Dendritic cell treated with granulocyte-macrophage colony-stimulating factor and Interleukin-4, amounts not matched to agents 40 ng/mL and 50 ng/mL, for 4 days (primary cell): ENCODE data around the gene CD302.
"Not testable (repeated sequence)": the region's sequence is repeated elsewhere in the genome, so short reads cannot be mapped to it uniquely, and the experiment has no call there.

Experiments
- H3K27ac Mint-ChIP-seq: one replicate; pipeline ENCODE4 v1.8.0; 2022; ENCODE audit warnings: mild to moderate bottlenecking, mixed read lengths
- H3K27me3 Mint-ChIP-seq: one replicate; pipeline ENCODE4 v1.8.0; 2022; ENCODE audit warnings: mild to moderate bottlenecking, mixed read lengths
- H3K36me3 Mint-ChIP-seq: one replicate; pipeline ENCODE4 v1.8.0; 2022; ENCODE audit warnings: low read depth, mixed read lengths
- H3K4me1 Mint-ChIP-seq: one replicate; pipeline ENCODE4 v1.8.0; 2022; ENCODE audit warnings: low read depth, mixed read lengths
- H3K4me3 Mint-ChIP-seq: one replicate; pipeline ENCODE4 v1.8.0; 2022; ENCODE audit warnings: mild to moderate bottlenecking, moderate library complexity, mixed read lengths
- H3K9me3 Mint-ChIP-seq: one replicate; pipeline ENCODE4 v1.8.0; 2022; ENCODE audit warnings: mixed read lengths
- intact Hi-C: fragments of 100-400 bp; cut with micrococcal nuclease; formaldehyde crosslinking; loops from one replicate; pipeline ENCODE4 v1.15.0; 2022

CD302 gene

DNA sequence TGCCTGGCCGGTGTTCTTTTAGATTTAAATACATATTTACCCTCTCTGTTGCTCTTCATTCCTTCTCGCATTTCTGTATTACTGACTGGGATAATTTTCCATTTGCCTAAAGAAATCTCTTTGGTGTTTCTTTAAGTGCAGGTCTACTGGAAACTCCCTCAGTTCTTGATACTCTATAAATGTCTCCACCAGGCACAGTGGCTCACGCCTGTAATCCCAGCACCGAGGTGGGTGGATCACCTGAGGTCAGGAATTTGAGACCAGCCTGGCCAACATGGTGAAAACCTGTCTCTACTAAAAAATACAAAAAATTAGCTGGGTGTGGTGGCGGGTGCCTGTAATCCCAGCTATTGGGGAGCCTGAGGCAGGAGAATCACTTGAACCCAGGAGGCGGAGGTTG lies 10.4 kb downstream of the CD302 start:
- Mint-ChIP-seq H3K4me3 (peak overlapping the region; percentile 17), H3K36me3 (peaks cover 23% of the 10 kb centered on the region), H3K4me1 (peaks cover 65% of the 10 kb centered on the region), H3K27ac (peak overlapping the region; percentile 58)
- H3K9me3 Mint-ChIP-seq, H3K27me3 Mint-ChIP-seq, intact Hi-C loops: not testable (repeated sequence)

DNA sequence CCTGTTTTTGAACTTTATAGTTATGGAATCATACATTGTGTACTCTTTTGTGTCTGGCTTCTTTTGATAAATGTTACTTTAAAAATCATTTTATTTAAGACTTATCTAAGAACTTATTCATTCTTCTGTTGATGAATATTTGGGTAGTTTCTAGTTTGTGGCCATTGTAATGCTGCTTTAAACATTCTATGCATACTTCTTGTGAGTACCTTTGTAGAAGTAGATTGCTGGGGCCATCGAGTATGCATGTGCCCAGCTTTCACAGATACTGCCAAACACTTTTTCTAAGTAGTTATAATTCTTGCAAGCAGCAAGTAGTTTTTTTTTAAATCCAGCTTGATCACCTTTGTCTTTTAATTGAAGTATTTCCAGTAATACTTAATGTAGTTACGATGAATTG lies 11.1 kb downstream of the CD302 start:
- no peak overlapping the region for H3K27ac Mint-ChIP-seq
- H3K4me3 Mint-ChIP-seq, result no peak overlapping the region
- H3K27me3 Mint-ChIP-seq, result no peaks in the 10 kb centered on the region
- peaks cover 17% of the 10 kb centered on the region for H3K36me3 Mint-ChIP-seq
- intact Hi-C loops, result no loop called here
- H3K9me3 Mint-ChIP-seq, result no peaks in the 10 kb centered on the region
- peaks cover 58% of the 10 kb centered on the region for H3K4me1 Mint-ChIP-seq

DNA sequence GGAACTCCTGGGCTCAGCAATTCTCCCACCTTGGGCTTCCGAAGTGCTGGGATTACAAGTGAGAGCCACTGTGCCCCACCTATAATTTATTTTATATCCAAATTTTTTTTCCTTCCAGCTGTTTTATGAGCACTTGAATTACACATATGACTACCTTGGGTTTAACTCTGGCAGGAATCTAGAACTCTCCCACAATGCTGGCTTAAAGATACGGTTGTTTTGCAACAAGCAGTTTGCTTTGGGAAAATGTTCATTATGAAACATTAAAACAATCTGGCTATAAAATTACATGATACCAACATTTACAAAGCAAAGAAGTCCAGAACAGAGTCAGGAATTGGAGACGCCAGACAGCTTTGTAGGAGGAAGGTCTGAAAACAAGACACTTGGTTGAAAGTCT lies 12.8 kb downstream of the CD302 start:
- Mint-ChIP-seq H3K36me3 (peaks cover 27% of the 10 kb centered on the region), H3K4me1 (peaks cover 49% of the 10 kb centered on the region), H3K9me3 (no peaks in the 10 kb centered on the region), H3K27ac (peak overlapping the region; percentile 64), H3K4me3 (no peak overlapping the region), H3K27me3 (no peaks in the 10 kb centered on the region)
- intact Hi-C loops, result no loop called here

DNA sequence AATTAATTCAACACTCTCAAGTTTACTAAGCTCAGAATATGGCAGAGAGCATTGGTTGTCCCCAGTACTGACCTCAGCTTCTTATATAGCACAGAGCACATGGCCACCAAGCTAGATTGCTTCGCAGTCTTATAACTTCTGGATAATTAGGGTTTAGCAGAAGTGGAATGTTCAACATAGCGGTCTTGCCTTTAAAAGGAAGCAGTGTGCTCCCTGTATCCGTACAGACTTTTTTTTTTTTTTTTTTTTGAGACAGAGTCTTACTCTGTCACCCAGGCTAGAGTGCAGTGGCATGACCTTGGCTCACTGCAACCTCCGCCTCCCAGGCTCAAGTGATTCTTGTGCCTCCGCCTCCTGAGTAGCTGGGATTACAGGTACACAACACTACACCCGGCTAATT lies 13.3 kb downstream of the CD302 start:
- peaks cover 31% of the 10 kb centered on the region for H3K36me3 Mint-ChIP-seq
- H3K27ac Mint-ChIP-seq, result peak overlapping the region; percentile 64
- H3K4me3 Mint-ChIP-seq, result peak overlapping the region; percentile 17
- H3K4me1 Mint-ChIP-seq, result peaks cover 45% of the 10 kb centered on the region
- H3K27me3 Mint-ChIP-seq, intact Hi-C loops, H3K9me3 Mint-ChIP-seq: not testable (repeated sequence)

DNA sequence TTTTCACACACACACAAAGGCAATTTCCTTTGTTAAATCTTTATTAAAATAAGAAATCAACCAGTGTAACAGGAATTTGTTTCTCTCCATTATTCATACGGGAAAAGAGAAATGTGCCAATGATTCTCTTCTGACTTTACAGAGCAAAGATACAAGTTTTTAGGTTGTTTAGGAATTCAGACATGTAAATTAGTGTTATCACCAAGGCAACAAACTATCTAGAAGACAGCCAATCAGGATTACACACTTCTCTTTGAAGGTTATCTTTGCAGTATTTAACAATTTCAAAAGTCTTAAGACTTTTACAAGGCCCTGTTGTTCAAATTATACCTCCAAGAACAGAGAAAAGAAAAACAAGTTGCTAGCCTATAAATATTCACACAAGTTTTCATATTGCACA lies 14.5 kb downstream of the CD302 start:
- H3K4me1 Mint-ChIP-seq, result peaks cover 34% of the 10 kb centered on the region
- intact Hi-C loops, result no loop called here
- H3K4me3 Mint-ChIP-seq, result no peak overlapping the region
- no peak overlapping the region for H3K27ac Mint-ChIP-seq
- no peaks in the 10 kb centered on the region for H3K9me3 Mint-ChIP-seq
- no peaks in the 10 kb centered on the region for H3K27me3 Mint-ChIP-seq
- H3K36me3 Mint-ChIP-seq, result peaks cover 38% of the 10 kb centered on the region

DNA sequence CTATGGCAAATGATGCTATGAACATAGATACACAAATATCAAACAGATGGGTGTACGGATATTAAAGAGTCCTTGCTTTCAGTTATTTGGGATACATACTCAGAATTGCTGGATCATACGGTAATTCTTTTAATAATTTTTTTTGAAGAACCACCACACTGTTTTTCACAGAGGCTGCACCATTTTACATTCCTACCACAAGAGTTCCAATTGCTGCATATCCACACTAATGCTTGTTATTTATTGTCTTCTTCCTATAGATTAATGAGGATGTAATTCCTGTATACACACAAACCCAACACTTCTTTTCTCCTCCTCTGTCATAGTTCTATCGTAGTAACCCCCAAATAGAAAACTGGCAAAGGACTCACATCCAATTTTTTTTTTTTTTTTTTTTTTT lies 21.7 kb downstream of the CD302 start:
- Mint-ChIP-seq H3K4me3 (no peak overlapping the region), H3K36me3 (peaks cover 91% of the 10 kb centered on the region), H3K9me3 (no peaks in the 10 kb centered on the region), H3K27ac (no peak overlapping the region), H3K27me3 (no peaks in the 10 kb centered on the region), H3K4me1 (peaks cover 18% of the 10 kb centered on the region)
- intact Hi-C loops, result no loop called here

DNA sequence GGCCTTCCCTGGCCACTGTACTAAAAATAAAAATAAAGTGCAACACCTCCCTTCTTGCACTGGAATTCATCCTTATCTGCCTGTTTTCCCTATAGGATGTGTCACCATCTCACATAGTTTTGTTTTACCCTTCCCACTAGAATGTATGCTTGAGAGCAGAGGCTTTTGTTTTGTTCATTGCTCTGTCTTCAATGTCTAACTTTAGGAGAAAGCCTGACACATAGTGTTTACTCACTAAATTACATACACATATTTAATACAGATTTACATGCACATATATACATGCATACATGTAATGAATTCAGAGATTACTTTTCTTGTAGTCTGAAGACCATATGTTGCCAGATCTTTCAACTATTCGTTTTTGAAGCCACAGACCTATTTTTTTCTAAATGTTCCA lies 23.0 kb downstream of the CD302 start:
- Mint-ChIP-seq H3K9me3 (no peaks in the 10 kb centered on the region), H3K36me3 (peaks cover 86% of the 10 kb centered on the region), H3K27me3 (no peaks in the 10 kb centered on the region), H3K4me1 (peaks cover 15% of the 10 kb centered on the region), H3K4me3 (no peak overlapping the region), H3K27ac (no peak overlapping the region)
- intact Hi-C loops, result no loop called here

DNA sequence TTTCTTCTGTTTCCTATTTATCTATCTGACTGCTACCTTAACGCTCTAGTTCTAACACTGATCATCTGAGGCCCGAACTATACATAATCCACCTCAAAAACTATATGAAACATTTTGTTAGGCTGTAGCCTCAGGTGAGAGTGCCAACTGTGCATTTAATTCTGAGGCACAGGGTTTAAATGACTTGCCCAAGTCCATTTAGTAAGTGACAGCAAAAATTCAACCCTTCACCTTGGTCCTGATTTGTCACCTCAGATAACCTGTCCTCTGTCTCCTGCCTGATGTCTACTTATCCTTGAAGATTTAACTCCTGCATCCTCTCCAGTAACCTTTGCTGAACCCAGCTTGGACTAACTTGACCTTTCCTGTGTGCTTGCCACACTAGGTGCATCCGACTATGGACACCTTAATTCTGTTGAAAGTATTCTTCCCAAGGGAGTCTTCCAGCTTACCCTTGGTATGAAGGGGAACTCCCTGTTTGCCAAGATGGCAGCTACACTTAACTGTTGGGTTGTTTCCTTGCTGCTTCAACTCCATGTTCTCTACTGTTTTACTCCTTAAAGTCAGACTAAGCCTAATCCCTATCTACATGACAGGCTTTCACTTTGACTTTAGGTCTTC lies 23.5 kb downstream of the CD302 start:
- Mint-ChIP-seq H3K36me3 (peaks cover 81% of the 10 kb centered on the region), H3K4me3 (no peak overlapping the region), H3K27ac (no peak overlapping the region), H3K9me3 (no peaks in the 10 kb centered on the region), H3K4me1 (peaks cover 15% of the 10 kb centered on the region), H3K27me3 (no peaks in the 10 kb centered on the region)
- intact Hi-C loops, result no loop called here

DNA sequence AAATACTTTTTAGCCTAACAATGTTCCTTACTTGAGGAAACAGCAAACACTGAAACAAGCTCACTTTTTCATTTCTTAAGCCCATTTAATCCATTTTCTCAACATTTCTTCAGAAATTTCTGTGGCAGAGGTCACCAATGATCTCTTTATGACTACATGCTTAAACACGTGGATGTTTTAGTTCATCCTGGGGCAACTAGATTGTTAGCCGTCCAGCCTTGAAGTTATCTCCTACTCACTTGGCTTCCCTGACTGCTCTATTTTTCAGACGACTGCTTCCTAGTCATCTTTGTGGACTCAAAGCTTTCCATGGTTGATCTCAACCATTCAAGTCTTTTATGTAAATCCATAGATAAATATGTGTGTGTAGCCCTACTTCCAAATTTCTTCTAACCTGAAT lies 24.1 kb downstream of the CD302 start:
- no peaks in the 10 kb centered on the region for H3K27me3 Mint-ChIP-seq
- intact Hi-C loops, result no loop called here
- H3K36me3 Mint-ChIP-seq, result peaks cover 75% of the 10 kb centered on the region
- peaks cover 15% of the 10 kb centered on the region for H3K4me1 Mint-ChIP-seq
- H3K27ac Mint-ChIP-seq, result no peak overlapping the region
- H3K9me3 Mint-ChIP-seq, result no peaks in the 10 kb centered on the region
- no peak overlapping the region for H3K4me3 Mint-ChIP-seq

DNA sequence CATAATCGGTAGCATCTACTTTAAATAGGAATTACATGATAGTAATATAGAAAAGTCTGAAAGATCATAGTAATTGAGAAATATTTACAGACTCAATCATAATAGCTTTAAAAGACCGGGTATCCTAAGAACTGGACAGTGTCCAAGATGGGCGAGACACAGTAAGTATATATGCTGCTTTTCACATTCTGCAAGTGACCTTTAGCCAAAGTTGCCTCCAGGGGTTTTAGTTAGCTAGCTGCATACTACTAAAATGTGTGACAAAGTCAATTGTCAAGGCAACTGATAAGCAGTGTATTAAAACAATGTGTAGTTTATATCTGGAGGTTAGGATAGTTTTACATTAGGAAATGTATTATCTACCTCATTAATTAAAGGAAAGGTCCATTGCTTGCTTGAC lies 24.6 kb downstream of the CD302 start:
- Mint-ChIP-seq H3K4me1 (peaks cover 15% of the 10 kb centered on the region), H3K9me3 (no peaks in the 10 kb centered on the region), H3K36me3 (peaks cover 70% of the 10 kb centered on the region), H3K27ac (no peak overlapping the region), H3K27me3 (no peaks in the 10 kb centered on the region), H3K4me3 (no peak overlapping the region)
- intact Hi-C loops, result no loop called here

DNA sequence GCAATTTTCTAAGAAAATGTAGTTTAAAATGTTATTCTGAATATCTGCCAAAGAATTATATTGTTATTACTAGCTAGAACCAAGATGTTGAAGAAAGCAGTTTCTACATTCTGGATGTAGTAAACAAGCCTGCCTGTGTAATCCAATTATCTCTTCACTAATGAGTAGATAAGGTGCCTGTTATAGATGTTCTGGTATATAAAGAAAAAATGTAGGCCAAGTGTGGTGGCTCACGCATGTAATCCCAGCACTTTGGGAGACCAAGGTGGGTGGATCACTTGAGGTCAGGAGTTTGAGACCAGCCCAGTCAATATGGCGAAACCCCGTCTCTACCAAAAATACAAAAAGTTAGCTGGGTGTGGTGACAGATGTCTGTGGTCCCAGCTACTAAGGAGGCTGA lies 28.9 kb downstream of the CD302 start:
- no peak overlapping the region for H3K27ac Mint-ChIP-seq
- intact Hi-C loops, result no loop called here
- H3K4me1 Mint-ChIP-seq, result peaks cover under 1% of the 10 kb centered on the region
- H3K9me3 Mint-ChIP-seq, result no peaks in the 10 kb centered on the region
- H3K27me3 Mint-ChIP-seq, result no peaks in the 10 kb centered on the region
- H3K4me3 Mint-ChIP-seq, result no peak overlapping the region
- H3K36me3 Mint-ChIP-seq, result peaks cover 61% of the 10 kb centered on the region

DNA sequence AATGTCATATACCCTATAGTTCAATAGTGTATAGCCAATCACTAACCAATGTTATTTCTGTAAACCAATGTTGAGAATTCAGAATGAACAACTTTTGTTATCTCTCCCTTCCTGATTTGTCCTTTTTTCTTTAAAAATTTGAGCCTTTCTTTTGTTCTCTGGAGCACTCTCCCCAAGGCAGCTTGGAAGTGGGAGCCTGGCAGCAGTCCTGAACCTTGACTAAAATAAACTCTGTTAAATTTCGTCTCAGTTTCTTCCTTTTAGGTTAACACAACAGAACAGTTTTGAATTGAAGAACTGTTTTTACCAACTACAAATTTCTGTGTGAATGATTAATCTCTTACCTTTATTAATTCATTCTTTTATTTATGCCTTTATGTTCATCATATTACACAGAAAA lies 35.9 kb downstream of the CD302 start:
- peaks cover 73% of the 10 kb centered on the region for H3K36me3 Mint-ChIP-seq
- H3K27ac Mint-ChIP-seq, result no peak overlapping the region
- H3K27me3 Mint-ChIP-seq, result no peaks in the 10 kb centered on the region
- intact Hi-C loops, result no loop called here
- H3K4me1 Mint-ChIP-seq, result peaks cover 5% of the 10 kb centered on the region
- peaks cover 8% of the 10 kb centered on the region for H3K9me3 Mint-ChIP-seq
- no peak overlapping the region for H3K4me3 Mint-ChIP-seq

DNA sequence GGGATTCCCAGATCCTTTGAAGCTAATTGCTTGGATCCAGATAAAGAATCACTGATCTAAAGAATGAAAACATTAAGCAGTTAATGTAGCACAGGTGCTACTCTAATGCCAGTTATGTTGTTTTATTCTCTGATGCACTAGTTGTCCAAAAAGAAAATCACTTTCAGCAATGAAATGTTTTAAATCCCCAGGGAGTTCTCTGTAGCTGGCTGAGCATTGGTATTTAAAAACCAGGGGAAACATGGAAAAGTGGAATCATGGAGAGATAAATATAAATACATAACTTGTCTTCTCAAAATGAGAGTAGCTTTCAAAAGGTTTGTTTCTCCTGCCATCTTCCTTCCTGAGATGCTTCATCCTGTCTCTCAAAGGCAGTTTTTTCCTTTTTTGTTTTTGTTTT lies 37.7 kb downstream of the CD302 start:
- H3K4me3 Mint-ChIP-seq, result no peak overlapping the region
- no peak overlapping the region for H3K27ac Mint-ChIP-seq
- peaks cover 5% of the 10 kb centered on the region for H3K4me1 Mint-ChIP-seq
- intact Hi-C loops, result no loop called here
- H3K36me3 Mint-ChIP-seq, result peaks cover 59% of the 10 kb centered on the region
- peaks cover 8% of the 10 kb centered on the region for H3K9me3 Mint-ChIP-seq
- no peaks in the 10 kb centered on the region for H3K27me3 Mint-ChIP-seq

DNA sequence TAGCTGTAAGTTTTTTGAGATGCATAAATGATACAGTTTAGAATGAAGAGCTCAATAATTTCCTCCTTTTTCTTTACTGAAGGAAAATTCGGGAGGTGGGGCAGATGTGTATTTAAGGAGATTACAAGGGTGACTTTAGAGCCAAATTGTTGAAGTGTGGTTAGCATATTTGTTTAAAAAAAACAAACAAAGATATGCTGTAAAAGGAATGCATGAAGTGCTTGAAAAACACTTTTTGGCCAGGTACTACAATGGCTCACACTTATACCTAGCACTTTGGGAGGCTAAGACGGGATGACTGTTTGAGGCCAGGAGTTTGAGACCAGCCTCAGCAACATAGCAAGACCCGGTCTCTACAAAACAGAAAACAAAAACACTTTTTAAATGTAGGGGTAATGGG lies 38.4 kb downstream of the CD302 start:
- Mint-ChIP-seq H3K4me1 (peaks cover 5% of the 10 kb centered on the region), H3K4me3 (no peak overlapping the region), H3K9me3 (peaks cover 8% of the 10 kb centered on the region), H3K27me3 (no peaks in the 10 kb centered on the region), H3K36me3 (peaks cover 51% of the 10 kb centered on the region), H3K27ac (no peak overlapping the region)
- intact Hi-C loops, result no loop called here

DNA sequence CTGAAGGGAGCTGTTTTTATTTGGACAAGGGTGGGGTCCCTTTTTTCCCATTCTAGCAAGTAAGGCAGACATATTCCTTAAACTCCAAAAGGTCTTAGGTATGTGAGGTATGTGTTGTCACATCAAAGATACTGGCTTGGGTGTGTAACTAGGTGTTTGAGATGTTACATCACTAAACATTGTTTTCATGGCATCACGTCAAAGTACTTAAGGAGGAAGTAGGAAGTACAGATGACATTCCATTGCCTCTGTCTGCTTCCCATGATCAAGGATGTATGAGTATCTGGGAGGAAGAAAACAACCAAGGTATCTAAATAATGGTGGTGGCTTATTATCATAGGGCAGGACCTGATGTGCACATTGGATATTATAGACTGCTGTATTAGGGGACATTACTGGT lies 39.3 kb downstream of the CD302 start:
- Mint-ChIP-seq H3K4me1 (peaks cover 5% of the 10 kb centered on the region), H3K9me3 (peaks cover 8% of the 10 kb centered on the region), H3K36me3 (peaks cover 42% of the 10 kb centered on the region), H3K27ac (no peak overlapping the region), H3K27me3 (no peaks in the 10 kb centered on the region), H3K4me3 (no peak overlapping the region)
- intact Hi-C loops, result no loop called here
